ENCODE results near the gene ST6GAL2. TPM values are rescaled to one million over a fixed set of nuclear protein-coding genes. Genes with fewer than 3 reads are reported as not detected.

The ST6GAL2 gene
- polyA plus RNA-seq, 1 of the 3 experiments (the other 2 are of a cell fraction) = 0.77 TPM

DNA sequence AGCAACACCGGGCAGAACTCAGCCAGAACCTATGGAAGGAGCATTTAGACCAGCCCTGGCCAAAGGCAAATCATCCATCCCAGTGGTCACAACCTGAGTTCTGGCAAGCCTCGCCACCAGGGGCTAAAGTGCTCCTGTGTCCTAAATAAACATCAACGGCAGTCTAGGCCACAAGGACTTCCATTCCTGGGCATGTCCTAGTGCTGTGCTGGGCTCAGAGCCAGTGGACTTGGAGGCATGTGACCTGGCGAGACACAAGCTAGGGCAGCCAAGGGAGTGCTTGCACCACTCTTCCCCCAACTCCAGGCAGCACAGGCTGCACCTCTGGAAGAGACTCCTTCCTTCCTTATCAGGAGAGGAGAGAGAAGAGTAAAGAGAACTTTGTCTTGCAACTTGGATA, 69.0 kb downstream of the ST6GAL2 start:
- Histone ChIP-seq H3K4me3 (ENCODE audit: low read depth in 2 of 2, low read length in 1 of 2) (no peak overlapping the region), H3K4me2 (no peak overlapping the region), H3K9me3 (no peaks in the 10 kb centered on the region), H3K79me2 (ENCODE audit: insufficient read depth) (no peaks in the 10 kb centered on the region), H3K36me3 (replicated peaks in 1 of 2; ENCODE audit: control insufficient read depth in 1 of 2, insufficient read depth in 2 of 2, low read length in 1 of 2) (peaks cover 0 to 6% of the 10 kb centered on the region in 2 experiments), H3K27ac (ENCODE audit: low read depth in 2 of 2, low read length in 1 of 2) (no peak overlapping the region), H2AFZ (ENCODE audit: low read depth) (no peak overlapping the region), H3K9ac (no peak overlapping the region), H4K20me1 (ENCODE audit: insufficient read depth) (no peaks in the 10 kb centered on the region), H3K27me3 (ENCODE audit: insufficient read depth) (no peaks in the 10 kb centered on the region), H3K4me1 (ENCODE audit: control insufficient read depth in 1 of 2, insufficient read depth in 2 of 2, low read depth in 1 of 2, low read length in 1 of 2) (peaks cover 0 to 2% of the 10 kb centered on the region in 2 experiments; a peak in 2 of 4 replicates), H3K9me2 (no peaks in the 10 kb centered on the region), H3F3A (replicated peaks; ENCODE audit: insufficient read depth) (peaks cover 4% of the 10 kb centered on the region)
- POLR2A ChIA-PET = no interaction called here
- DNase-seq = no peak
- WGBS (ENCODE audit: low lambda C conversion rate) = 43% methylated on average over 4 of the region's 4 CpGs
- TF ChIP-seq NFIC (IDR thresholded peaks at IDR 0.05; ENCODE audit: borderline replicate concordance) = no peak
- TF ChIP-seq ELF1 (IDR thresholded peaks at IDR 0.05) = no peak
- no peak for TF ChIP-seq FOXM1 (IDR thresholded peaks at IDR 0.05; ENCODE audit: low read depth)
- no peak for TF ChIP-seq RXRA (IDR thresholded peaks at IDR 0.05; ENCODE audit: borderline replicate concordance, low read depth)
- TF ChIP-seq, protein P1, sequence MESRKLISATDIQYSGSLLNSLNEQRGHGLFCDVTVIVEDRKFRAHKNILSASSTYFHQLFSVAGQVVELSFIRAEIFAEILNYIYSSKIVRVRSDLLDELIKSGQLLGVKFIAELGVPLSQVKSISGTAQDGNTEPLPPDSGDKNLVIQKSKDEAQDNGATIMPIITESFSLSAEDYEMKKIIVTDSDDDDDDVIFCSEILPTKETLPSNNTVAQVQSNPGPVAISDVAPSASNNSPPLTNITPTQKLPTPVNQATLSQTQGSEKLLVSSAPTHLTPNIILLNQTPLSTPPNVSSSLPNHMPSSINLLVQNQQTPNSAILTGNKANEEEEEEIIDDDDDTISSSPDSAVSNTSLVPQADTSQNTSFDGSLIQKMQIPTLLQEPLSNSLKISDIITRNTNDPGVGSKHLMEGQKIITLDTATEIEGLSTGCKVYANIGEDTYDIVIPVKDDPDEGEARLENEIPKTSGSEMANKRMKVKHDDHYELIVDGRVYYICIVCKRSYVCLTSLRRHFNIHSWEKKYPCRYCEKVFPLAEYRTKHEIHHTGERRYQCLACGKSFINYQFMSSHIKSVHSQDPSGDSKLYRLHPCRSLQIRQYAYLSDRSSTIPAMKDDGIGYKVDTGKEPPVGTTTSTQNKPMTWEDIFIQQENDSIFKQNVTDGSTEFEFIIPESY (IDR thresholded peaks at IDR 0.05; ENCODE audit: borderline replicate concordance, low read depth) = no peak
- TF ChIP-seq, protein P2, sequence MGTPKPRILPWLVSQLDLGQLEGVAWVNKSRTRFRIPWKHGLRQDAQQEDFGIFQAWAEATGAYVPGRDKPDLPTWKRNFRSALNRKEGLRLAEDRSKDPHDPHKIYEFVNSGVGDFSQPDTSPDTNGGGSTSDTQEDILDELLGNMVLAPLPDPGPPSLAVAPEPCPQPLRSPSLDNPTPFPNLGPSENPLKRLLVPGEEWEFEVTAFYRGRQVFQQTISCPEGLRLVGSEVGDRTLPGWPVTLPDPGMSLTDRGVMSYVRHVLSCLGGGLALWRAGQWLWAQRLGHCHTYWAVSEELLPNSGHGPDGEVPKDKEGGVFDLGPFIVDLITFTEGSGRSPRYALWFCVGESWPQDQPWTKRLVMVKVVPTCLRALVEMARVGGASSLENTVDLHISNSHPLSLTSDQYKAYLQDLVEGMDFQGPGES (IDR thresholded peaks at IDR 0.05; ENCODE audit: low read depth, low read length) = no peak
- CTCF ChIA-PET = no interaction called here

DNA sequence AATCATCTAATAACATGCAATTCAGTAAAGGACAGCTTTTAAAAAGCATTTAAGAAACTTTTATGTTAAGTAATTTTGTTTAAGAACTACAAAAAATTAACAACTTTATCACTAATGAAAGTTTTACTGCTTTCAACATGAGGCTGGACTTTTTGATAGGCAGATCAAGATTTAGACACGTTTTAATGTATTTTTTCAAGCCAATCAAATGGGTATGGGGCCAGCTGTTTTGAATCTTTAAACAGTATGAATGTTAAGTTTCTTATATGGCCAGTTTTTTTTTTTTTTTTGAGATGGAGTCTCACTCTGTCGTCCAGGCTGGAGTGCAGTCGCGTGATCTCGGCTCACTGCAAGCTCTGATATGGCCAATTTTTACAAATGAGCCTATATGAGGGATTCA, 73.1 kb downstream of the ST6GAL2 start:
- Histone ChIP-seq H2AFZ (ENCODE audit: low read depth) (no peak overlapping the region), H3F3A (replicated peaks; ENCODE audit: insufficient read depth) (peaks cover 4% of the 10 kb centered on the region), H3K27ac (ENCODE audit: low read depth in 2 of 2, low read length in 1 of 2) (no peak overlapping the region; a peak in 1 of 4 replicates), H3K4me3 (ENCODE audit: low read depth in 2 of 2, low read length in 1 of 2) (no peak overlapping the region), H4K20me1 (ENCODE audit: insufficient read depth) (no peaks in the 10 kb centered on the region), H3K4me2 (no peak overlapping the region), H3K27me3 (ENCODE audit: insufficient read depth) (no peaks in the 10 kb centered on the region), H3K9ac (no peak overlapping the region), H3K79me2 (ENCODE audit: insufficient read depth) (no peaks in the 10 kb centered on the region), H3K9me2 (no peaks in the 10 kb centered on the region), H3K9me3 (no peaks in the 10 kb centered on the region), H3K36me3 (replicated peaks in 1 of 2; ENCODE audit: control insufficient read depth in 1 of 2, insufficient read depth in 2 of 2, low read length in 1 of 2) (peaks cover 0 to 6% of the 10 kb centered on the region in 2 experiments), H3K4me1 (ENCODE audit: control insufficient read depth in 1 of 2, insufficient read depth in 2 of 2, low read depth in 1 of 2, low read length in 1 of 2) (peaks cover 0 to 2% of the 10 kb centered on the region in 2 experiments; a peak in 2 of 4 replicates)
- no peak for TF ChIP-seq ELF1 (IDR thresholded peaks at IDR 0.05)
- TF ChIP-seq NFIC (IDR thresholded peaks at IDR 0.05; ENCODE audit: borderline replicate concordance) = no peak
- TF ChIP-seq FOXM1 (IDR thresholded peaks at IDR 0.05; ENCODE audit: low read depth) = no peak
- TF ChIP-seq YY1 (IDR thresholded peaks at IDR 0.05; ENCODE audit: low read depth) = no peak
- TF ChIP-seq FOXJ3 (CRISPR knock-in tag; IDR thresholded peaks at IDR 0.05) = no peak
- no peak for TF ChIP-seq SIN3A (IDR thresholded peaks at IDR 0.05; ENCODE audit: borderline replicate concordance, low read depth, low read length)
- TF ChIP-seq, protein P2 (IDR thresholded peaks at IDR 0.05; ENCODE audit: low read depth, low read length) = no peak
- TF ChIP-seq FOSL2 (IDR thresholded peaks at IDR 0.05; ENCODE audit: borderline replicate concordance, low read depth) = no peak
- TF ChIP-seq RAD21 (IDR thresholded peaks at IDR 0.05; ENCODE audit: low read length) = no peak
- no peak for TF ChIP-seq EP300 (IDR thresholded peaks at IDR 0.05; ENCODE audit: borderline replicate concordance in 1 of 2, low read depth in 1 of 2, low read length in 1 of 2)
- TF ChIP-seq, protein P3, sequence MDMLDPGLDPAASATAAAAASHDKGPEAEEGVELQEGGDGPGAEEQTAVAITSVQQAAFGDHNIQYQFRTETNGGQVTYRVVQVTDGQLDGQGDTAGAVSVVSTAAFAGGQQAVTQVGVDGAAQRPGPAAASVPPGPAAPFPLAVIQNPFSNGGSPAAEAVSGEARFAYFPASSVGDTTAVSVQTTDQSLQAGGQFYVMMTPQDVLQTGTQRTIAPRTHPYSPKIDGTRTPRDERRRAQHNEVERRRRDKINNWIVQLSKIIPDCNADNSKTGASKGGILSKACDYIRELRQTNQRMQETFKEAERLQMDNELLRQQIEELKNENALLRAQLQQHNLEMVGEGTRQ (IDR thresholded peaks at IDR 0.05; ENCODE audit: borderline replicate concordance, low read depth, low read length) = no peak
- TF ChIP-seq TCF12 (IDR thresholded peaks at IDR 0.05) = no peak
- TF ChIP-seq, protein P1 (IDR thresholded peaks at IDR 0.05; ENCODE audit: borderline replicate concordance, low read depth) = no peak
- TF ChIP-seq GATA2 (CRISPR knock-in tag; IDR thresholded peaks at IDR 0.05) = no peak
- no peak for TF ChIP-seq RXRA (IDR thresholded peaks at IDR 0.05; ENCODE audit: borderline replicate concordance, low read depth)
- no peak for TF ChIP-seq EZH2phosphoT487 (IDR thresholded peaks at IDR 0.05; ENCODE audit: borderline replicate concordance, low read depth)
- no peak for TF ChIP-seq TEAD4 (IDR thresholded peaks at IDR 0.05; ENCODE audit: borderline replicate concordance, insufficient read depth)
- TF ChIP-seq, protein P4, sequence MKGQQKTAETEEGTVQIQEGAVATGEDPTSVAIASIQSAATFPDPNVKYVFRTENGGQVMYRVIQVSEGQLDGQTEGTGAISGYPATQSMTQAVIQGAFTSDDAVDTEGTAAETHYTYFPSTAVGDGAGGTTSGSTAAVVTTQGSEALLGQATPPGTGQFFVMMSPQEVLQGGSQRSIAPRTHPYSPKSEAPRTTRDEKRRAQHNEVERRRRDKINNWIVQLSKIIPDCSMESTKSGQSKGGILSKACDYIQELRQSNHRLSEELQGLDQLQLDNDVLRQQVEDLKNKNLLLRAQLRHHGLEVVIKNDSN (IDR thresholded peaks at IDR 0.05; ENCODE audit: borderline replicate concordance, low read depth) = no peak
- WGBS (ENCODE audit: low lambda C conversion rate) = 72% methylated on average over 5 of the region's 5 CpGs
- no peak for DNase-seq
- CTCF ChIA-PET = interaction anchor here (0.6 kb wide), 1 partner anchor 322 kb away, joined by 3 read pairs; no protein-coding TSS in a partner anchor
- POLR2A ChIA-PET = no interaction called here
